Common myeloid progenitor, CD34-positive (primary cell): ENCODE data around the gene SCTR.

Experiments used
- CTCF ChIA-PET: fragments of 350-600 bp; sonication (Branson Sonifier 250); formaldehyde crosslinking; loops from one replicate; lab custom pipeline; 2021; ENCODE audit warnings: antibody characterized with exemption; lab: Charles Lee
- POLR2A ChIA-PET: fragments of 350-600 bp; sonication (Branson Sonifier 250); formaldehyde crosslinking; loops from one replicate; lab custom pipeline; 2021; ENCODE audit warnings: antibody characterized with exemption; lab: Charles Lee
- DNase-seq, 3 donors: peaks; one replicate each; pipeline versions ENCODE4 v3.0.0 to v3.0.0-alpha.2; 2013
- H3K27ac ChIP-seq, 2 experiments: 1 replicate in 1 of 2; 2 replicates in 1 of 2; pipeline ENCODE4 v1.7.0; 2013; ENCODE audit warnings: inconsistent platforms in 2 of 2, low read length in 2 of 2, mild to moderate bottlenecking in 2 of 2, low read depth in 1 of 2, moderate library complexity in 1 of 2; ENCODE audit not compliant: severe bottlenecking in 2 of 2, insufficient read depth in 1 of 2, poor library complexity in 1 of 2
- H3K27me3 ChIP-seq, 5 experiments: replicated peaks in 2 of 5; 1 replicate in 3 of 5; 2 replicates in 2 of 5; pipeline versions ENCODE4 v1.6.1 to v1.7.0; 2013; ENCODE audit warnings: low read length in 4 of 5, mild to moderate bottlenecking in 2 of 5, moderate library complexity in 2 of 5, inconsistent platforms in 1 of 5; ENCODE audit not compliant: insufficient read depth in 5 of 5, control insufficient read depth in 4 of 5
- H3K36me3 ChIP-seq, 4 experiments: 1 replicate in 2 of 4; 2 replicates in 2 of 4; pipeline versions ENCODE4 v1.6.1 to v1.7.0; 2013; ENCODE audit warnings: low read length in 3 of 4, control low read depth in 1 of 4, mild to moderate bottlenecking in 1 of 4; ENCODE audit not compliant: control insufficient read depth in 4 of 4, insufficient read depth in 4 of 4
- H3K4me1 ChIP-seq, 4 experiments: 1 replicate in 3 of 4; 2 replicates in 1 of 4; pipeline versions ENCODE4 v1.6.1 to v1.7.1; 2013; ENCODE audit warnings: low read length in 3 of 4, mild to moderate bottlenecking in 3 of 4, control low read depth in 1 of 4, inconsistent platforms in 1 of 4, moderate library complexity in 1 of 4; ENCODE audit not compliant: control insufficient read depth in 4 of 4, insufficient read depth in 4 of 4; ENCODE audit errors: control extremely low read depth in 1 of 4
- H3K4me3 ChIP-seq, 7 experiments: 1 replicate in 4 of 7; 2 replicates in 3 of 7; pipeline versions ENCODE4 v1.5.1 to v1.7.0; 2013; ENCODE audit warnings: mild to moderate bottlenecking in 7 of 7, low read length in 6 of 7, moderate library complexity in 6 of 7, inconsistent platforms in 2 of 7, low read depth in 2 of 7, control low read depth in 1 of 7; ENCODE audit not compliant: insufficient read depth in 4 of 7, control insufficient read depth in 1 of 7; ENCODE audit errors: extremely low read depth in 1 of 7
- H3K9me3 ChIP-seq, 5 experiments: 1 replicate in 4 of 5; 2 replicates in 1 of 5; pipeline versions ENCODE4 v1.6.1 to v1.7.1; 2013; ENCODE audit warnings: low read length in 4 of 5, mild to moderate bottlenecking in 2 of 5, inconsistent platforms in 1 of 5, low read depth in 1 of 5, moderate library complexity in 1 of 5; ENCODE audit not compliant: control insufficient read depth in 4 of 5, insufficient read depth in 2 of 5; ENCODE audit errors: control extremely low read depth in 1 of 5
- WGBS: methylation state at CpG from one replicate; pipeline ENCODE4 v1.1.5; 2013; ENCODE audit not compliant: insufficient coverage; 5-methylcytosine and 5-hydroxymethylcytosine counted together

The SCTR gene

GRCh38 chr2:119518401-119519056 lies 5.8 kb downstream of the SCTR start:
- Histone ChIP-seq H3K27ac (no peak overlapping the region), H3K4me3 (no peak overlapping the region), H3K9me3 (no peaks in the 10 kb centered on the region), H3K4me1 (peaks cover 0 to 3% (median under 1%) of the 10 kb centered on the region in 4 experiments), H3K36me3 (no peaks in the 10 kb centered on the region), H3K27me3 (peaks cover 8 to 39% (median 13%) of the 10 kb centered on the region in 5 experiments)
- DNase-seq = no peak
- 95% methylated on average over 8 of the region's 10 CpGs for WGBS
- ChIA-PET CTCF (interaction anchor here (1.7 to 2.1 kb wide), 2 partner anchors 30 to 656 kb away, joined by 6 to 7 read pairs; no protein-coding TSS in a partner anchor), POLR2A (no interaction called here)

- Histone ChIP-seq H3K27me3 (peaks cover 2 to 29% (median 4%) of the 10 kb centered on the region in 5 experiments), H3K4me3 (no peak overlapping the region), H3K27ac (no peak overlapping the region), H3K4me1 (no peaks in the 10 kb centered on the region), H3K9me3 (no peaks in the 10 kb centered on the region), H3K36me3 (no peaks in the 10 kb centered on the region)
- peak; percentile 66 to 85 (median 83) for DNase-seq
- WGBS = 5% methylated on average over 4 of the region's 7 CpGs
- ChIA-PET CTCF (interaction anchor here (0.5 to 2.1 kb wide), 14 partner anchors 9 to 1163 kb away, joined by 3 to 7 read pairs (median 3); no protein-coding TSS in a partner anchor), POLR2A (no interaction called here)
These were observed 6.8 kb downstream of the SCTR start for GRCh38 chr2:119517433-119517832.

GRCh38 chr2:119516121-119516520 lies 8.2 kb downstream of the SCTR start:
- ChIA-PET CTCF (interaction anchor here (0.9 to 1.8 kb wide), 9 partner anchors 11 to 660 kb away, joined by 3 to 5 read pairs (median 3); no protein-coding TSS in a partner anchor), POLR2A (no interaction called here)
- DNase-seq = no peak
- Histone ChIP-seq H3K4me1 (no peaks in the 10 kb centered on the region), H3K36me3 (no peaks in the 10 kb centered on the region), H3K4me3 (no peak overlapping the region), H3K27ac (no peak overlapping the region), H3K9me3 (no peaks in the 10 kb centered on the region), H3K27me3 (peaks cover 0 to 18% (median 4%) of the 10 kb centered on the region in 5 experiments)
- WGBS = 89% methylated on average over 1 of the region's 2 CpGs

- POLR2A ChIA-PET = no interaction called here
- Histone ChIP-seq H3K4me3 (no peak overlapping the region), H3K27ac (no peak overlapping the region), H3K9me3 (no peaks in the 10 kb centered on the region), H3K27me3 (peaks cover 0 to 7% (median 2%) of the 10 kb centered on the region in 5 experiments), H3K36me3 (no peaks in the 10 kb centered on the region), H3K4me1 (no peaks in the 10 kb centered on the region)
- DNase-seq = no peak
- WGBS = 100% methylated on average over 1 of the region's 1 CpG
- CTCF ChIA-PET = no interaction called here
These were observed 10.5 kb downstream of the SCTR start for GRCh38 chr2:119513832-119514231.

GRCh38 chr2:119512946-119513345 lies 11.3 kb downstream of the SCTR start:
- ChIA-PET CTCF (no interaction called here), POLR2A (no interaction called here)
- Histone ChIP-seq H3K27me3 (peaks cover 0 to 4% (median 0%) of the 10 kb centered on the region in 5 experiments), H3K9me3 (no peaks in the 10 kb centered on the region), H3K36me3 (no peaks in the 10 kb centered on the region), H3K4me3 (no peak overlapping the region), H3K4me1 (no peaks in the 10 kb centered on the region), H3K27ac (no peak overlapping the region)
- 100% methylated on average over 1 of the region's 1 CpG for WGBS
- no peak for DNase-seq

- H3K4me3 ChIP-seq = no peak overlapping the region
- POLR2A ChIA-PET = no interaction called here
- CTCF ChIA-PET = no interaction called here
- no peaks in the 10 kb centered on the region for H3K9me3 ChIP-seq
- no peaks in the 10 kb centered on the region for H3K36me3 ChIP-seq
- H3K27ac ChIP-seq = no peak overlapping the region
- 60% methylated on average over 1 of the region's 3 CpGs for WGBS
- H3K27me3 ChIP-seq = peaks cover 0 to 4% (median 0%) of the 10 kb centered on the region in 5 experiments
- no peaks in the 10 kb centered on the region for H3K4me1 ChIP-seq
- no peak for DNase-seq
These were observed 12.3 kb downstream of the SCTR start for GRCh38 chr2:119511989-119512388.

- no peaks in the 10 kb centered on the region for H3K27me3 ChIP-seq
- ChIA-PET CTCF (no interaction called here), POLR2A (no interaction called here)
- no peaks in the 10 kb centered on the region for H3K36me3 ChIP-seq
- WGBS = 100% methylated on average over 3 of the region's 6 CpGs
- H3K4me3 ChIP-seq = no peak overlapping the region
- H3K27ac ChIP-seq = no peak overlapping the region
- no peak for DNase-seq
- no peaks in the 10 kb centered on the region for H3K4me1 ChIP-seq
- H3K9me3 ChIP-seq = no peaks in the 10 kb centered on the region
These were observed 15.5 kb downstream of the SCTR start for GRCh38 chr2:119508756-119509155.
